Hematopoietic multipotent progenitor cell treated with erythropoietin and hydrocortisone succinate and interleukin-3 and kit ligand, for 8 days (in vitro differentiated cells): ENCODE data around the gene ZNRF3.

Source experiments
- DNase-seq: peaks from one replicate; pipeline ENCODE4 v3.0.0-alpha.2; 2015

ZNRF3 gene

GRCh38 chr22:29098296-29098695 lies 214.9 kb downstream of the ZNRF3 start:
- DNase-seq = no peak

GRCh38 chr22:29102300-29102699 lies 218.9 kb downstream of the ZNRF3 start:
- no peak for DNase-seq

GRCh38 chr22:29103121-29103520 lies 219.7 kb downstream of the ZNRF3 start:
- DNase-seq = peak; percentile 54

DNA sequence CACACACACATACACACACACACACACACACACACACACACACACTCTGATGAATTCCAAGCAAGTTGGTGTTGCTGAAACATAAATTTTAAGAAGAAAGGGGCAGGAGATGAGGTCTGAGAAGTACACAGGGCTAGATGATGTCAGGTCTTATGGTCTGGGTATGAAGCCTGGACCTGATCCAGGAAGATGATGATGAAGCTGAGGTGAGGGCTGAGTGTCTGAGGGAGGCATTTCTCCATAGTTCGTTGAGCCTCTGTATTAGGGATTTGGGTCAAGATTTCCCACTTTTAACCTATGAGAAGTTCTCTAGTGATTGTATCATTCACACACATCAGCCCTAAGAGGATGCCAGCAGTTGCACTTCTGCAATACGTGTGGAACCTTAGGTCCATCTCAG lies 222.1 kb downstream of the ZNRF3 start:
- DNase-seq = no peak

- DNase-seq = no peak
Observed at GRCh38 chr22:29106839-29107238, 223.5 kb downstream of the ZNRF3 start.
